Measurements from ENCODE around the gene TEX101.
"Not testable (repeated sequence)": the region's sequence is repeated elsewhere in the genome, so short reads cannot be mapped to it uniquely, and the experiment has no call there.

Gene TEX101

GRCh38 chr19:43422000-43422688 lies 7.5 kb downstream of the TEX101 start:
- no peak for DNase-seq

- DNase-seq = no peak
Observed at GRCh38 chr19:43422689-43423066, 8.0 kb downstream of the TEX101 start.

- DNase-seq = no peak
Observed at GRCh38 chr19:43423779-43424178, 9.1 kb downstream of the TEX101 start.

GRCh38 chr19:43425567-43426392 lies 11.1 kb downstream of the TEX101 start:
- no peak for DNase-seq

GRCh38 chr19:43429395-43429794 lies 14.7 kb downstream of the TEX101 start:
- no peak for DNase-seq

- DNase-seq = no peak
Observed at GRCh38 chr19:43430142-43430710, 15.5 kb downstream of the TEX101 start.

- no peak for DNase-seq
Observed at GRCh38 chr19:43430976-43431375, 16.3 kb downstream of the TEX101 start.

GRCh38 chr19:43433358-43433673 lies 18.6 kb downstream of the TEX101 start:
- no peak for DNase-seq

GRCh38 chr19:43433689-43434088 lies 19.0 kb downstream of the TEX101 start:
- no peak for DNase-seq

GRCh38 chr19:43435775-43436174 lies 21.1 kb downstream of the TEX101 start:
- no peak for DNase-seq

GRCh38 chr19:43437284-43437683 lies 22.6 kb downstream of the TEX101 start:
- not testable (repeated sequence) for DNase-seq

- no peak for DNase-seq
Observed at GRCh38 chr19:43437712-43438111, 23.0 kb downstream of the TEX101 start.

GRCh38 chr19:43438291-43439031 lies 23.8 kb downstream of the TEX101 start:
- no peak for DNase-seq

GRCh38 chr19:43439032-43439708 lies 24.5 kb downstream of the TEX101 start:
- no peak for DNase-seq

- no peak for DNase-seq
Observed at GRCh38 chr19:43439709-43440063, 25.0 kb downstream of the TEX101 start.

- no peak for DNase-seq
Observed at GRCh38 chr19:43441716-43442115, 27.0 kb downstream of the TEX101 start.

GRCh38 chr19:43444091-43444490 lies 29.4 kb downstream of the TEX101 start:
- not testable (repeated sequence) for DNase-seq

GRCh38 chr19:43444531-43445287 lies 30.0 kb downstream of the TEX101 start:
- no peak for DNase-seq

GRCh38 chr19:43445426-43445825 lies 30.7 kb downstream of the TEX101 start:
- DNase-seq = no peak

GRCh38 chr19:43446746-43447489 lies 32.2 kb downstream of the TEX101 start:
- DNase-seq = peak; percentile 52

GRCh38 chr19:43447655-43448054 lies 33.0 kb downstream of the TEX101 start:
- no peak for DNase-seq

Data from 8988T (cell line).